B cell (primary cell): ENCODE results near the gene ERRFI1.

ENCODE experiments used
- CTCF ChIP-seq: fragments of 200-600 bp; IDR thresholded peaks from one replicate; pipeline ENCODE4 v1.8.0; 2022; ENCODE audit warnings: antibody characterized with exemption, mild to moderate bottlenecking
- EZH2 ChIP-seq: IDR thresholded peaks from 2 replicates; pipeline ENCODE4 v1.6.1; 2012; ENCODE audit warnings: borderline replicate concordance, low read depth, mild to moderate bottlenecking, moderate library complexity, low read length; ENCODE audit not compliant: insufficient read depth, poor library complexity, severe bottlenecking

GRCh38 chr1:8015036-8015808, 10.9 kb downstream of the ERRFI1 start:
- TF ChIP-seq CTCF (peak; percentile 80), EZH2 (no peak)
